ENCODE results near the gene TEX50. TPM values are rescaled to one million over a fixed set of nuclear protein-coding genes. Genes with fewer than 3 reads are reported as not detected.
"Not testable (repeated sequence)": the region's sequence is repeated elsewhere in the genome, so short reads cannot be mapped to it uniquely, and the experiment has no call there.

TEX50 gene
- not detected for polyA plus RNA-seq (2013)

GRCh38 chr1:173635116-173635515, at the start of gene TEX50:
Gene TEX50, plus strand, starts transcription at chr1:173635338. Its CDS starts 184 bp downstream, at chr1:173635522.
- Histone ChIP-seq H3K36me3 (ENCODE audit: control insufficient read depth in 4 of 4, insufficient read depth in 4 of 4, low read length in 3 of 4) (no peaks in the 10 kb centered on the region), H3K4me3 (ENCODE audit: control insufficient read depth in 1 of 7, extremely low read depth in 1 of 7, insufficient read depth in 4 of 7, low read depth in 2 of 7, low read length in 6 of 7) (no peak within 1 kb of the TSS), H3K9me3 (ENCODE audit: control extremely low read depth in 1 of 5, control insufficient read depth in 4 of 5, insufficient read depth in 2 of 5, low read depth in 1 of 5, low read length in 4 of 5) (peaks cover 0 to 6% (median 0%) of the 10 kb centered on the region in 5 experiments), H3K4me1 (ENCODE audit: control extremely low read depth in 1 of 4, control insufficient read depth in 4 of 4, insufficient read depth in 4 of 4, low read length in 3 of 4) (no peaks in the 10 kb centered on the region), H3K27me3 (replicated peaks in 2 of 5; ENCODE audit: control insufficient read depth in 4 of 5, insufficient read depth in 5 of 5, low read length in 4 of 5) (no peaks in the 10 kb centered on the region), H3K27ac (ENCODE audit: insufficient read depth in 1 of 2, low read depth in 1 of 2, low read length in 2 of 2, poor library complexity in 1 of 2, severe bottlenecking in 2 of 2) (no peak within 1 kb of the TSS)
- ChIA-PET CTCF (no interaction called here), POLR2A (no interaction called here)
- no peak for DNase-seq
- no CpG with 5 or more reads among the region's 1 CpG for WGBS (ENCODE audit: insufficient coverage)

GRCh38 chr1:173590557-173590956, 44.6 kb upstream of the TEX50 start:
- no peaks in the 10 kb centered on the region for H3K4me1 ChIP-seq (ENCODE audit: control extremely low read depth in 1 of 4, control insufficient read depth in 4 of 4, insufficient read depth in 4 of 4, low read length in 3 of 4)
- POLR2A ChIA-PET = no interaction called here
- no peak overlapping the region for H3K27ac ChIP-seq (ENCODE audit: insufficient read depth in 1 of 2, low read depth in 1 of 2, low read length in 2 of 2, poor library complexity in 1 of 2, severe bottlenecking in 2 of 2)
- WGBS (ENCODE audit: insufficient coverage) = no CpG with 5 or more reads among the region's 1 CpG
- CTCF ChIA-PET = interaction anchor here (1.2 kb wide), 1 partner anchor 10 kb away, joined by 4 read pairs; no protein-coding TSS in a partner anchor
- H3K9me3 ChIP-seq (ENCODE audit: control extremely low read depth in 1 of 5, control insufficient read depth in 4 of 5, insufficient read depth in 2 of 5, low read depth in 1 of 5, low read length in 4 of 5) = peaks cover 0 to 2% (median 0%) of the 10 kb centered on the region in 5 experiments
- H3K4me3 ChIP-seq (ENCODE audit: control insufficient read depth in 1 of 7, extremely low read depth in 1 of 7, insufficient read depth in 4 of 7, low read depth in 2 of 7, low read length in 6 of 7) = no peak overlapping the region
- DNase-seq = peak in 1 of 3 donors; percentile 3
- H3K36me3 ChIP-seq (ENCODE audit: control insufficient read depth in 4 of 4, insufficient read depth in 4 of 4, low read length in 3 of 4) = no peaks in the 10 kb centered on the region
- H3K27me3 ChIP-seq (replicated peaks in 2 of 5; ENCODE audit: control insufficient read depth in 4 of 5, insufficient read depth in 5 of 5, low read length in 4 of 5) = no peaks in the 10 kb centered on the region

GRCh38 chr1:173591138-173591537, 44.0 kb upstream of the TEX50 start:
- CTCF ChIA-PET = interaction anchor here (1.2 kb wide), 1 partner anchor 10 kb away, joined by 4 read pairs; no protein-coding TSS in a partner anchor
- H3K27ac ChIP-seq (ENCODE audit: insufficient read depth in 1 of 2, low read depth in 1 of 2, low read length in 2 of 2, poor library complexity in 1 of 2, severe bottlenecking in 2 of 2); DNase-seq; H3K27me3 ChIP-seq (replicated peaks in 2 of 5; ENCODE audit: control insufficient read depth in 4 of 5, insufficient read depth in 5 of 5, low read length in 4 of 5); H3K4me1 ChIP-seq (ENCODE audit: control extremely low read depth in 1 of 4, control insufficient read depth in 4 of 4, insufficient read depth in 4 of 4, low read length in 3 of 4); POLR2A ChIA-PET; H3K9me3 ChIP-seq (ENCODE audit: control extremely low read depth in 1 of 5, control insufficient read depth in 4 of 5, insufficient read depth in 2 of 5, low read depth in 1 of 5, low read length in 4 of 5); H3K4me3 ChIP-seq (ENCODE audit: control insufficient read depth in 1 of 7, extremely low read depth in 1 of 7, insufficient read depth in 4 of 7, low read depth in 2 of 7, low read length in 6 of 7); H3K36me3 ChIP-seq (ENCODE audit: control insufficient read depth in 4 of 4, insufficient read depth in 4 of 4, low read length in 3 of 4): not testable (repeated sequence)
- 100% methylated on average over 1 of the region's 5 CpGs for WGBS (ENCODE audit: insufficient coverage)

- Histone ChIP-seq H3K9me3 (ENCODE audit: control extremely low read depth in 1 of 5, control insufficient read depth in 4 of 5, insufficient read depth in 2 of 5, low read depth in 1 of 5, low read length in 4 of 5) (peaks cover 0 to 6% (median 0%) of the 10 kb centered on the region in 5 experiments), H3K36me3 (ENCODE audit: control insufficient read depth in 4 of 4, insufficient read depth in 4 of 4, low read length in 3 of 4) (no peaks in the 10 kb centered on the region), H3K27ac (ENCODE audit: insufficient read depth in 1 of 2, low read depth in 1 of 2, low read length in 2 of 2, poor library complexity in 1 of 2, severe bottlenecking in 2 of 2) (no peak overlapping the region), H3K4me3 (ENCODE audit: control insufficient read depth in 1 of 7, extremely low read depth in 1 of 7, insufficient read depth in 4 of 7, low read depth in 2 of 7, low read length in 6 of 7) (no peak overlapping the region), H3K4me1 (ENCODE audit: control extremely low read depth in 1 of 4, control insufficient read depth in 4 of 4, insufficient read depth in 4 of 4, low read length in 3 of 4) (no peaks in the 10 kb centered on the region), H3K27me3 (replicated peaks in 2 of 5; ENCODE audit: control insufficient read depth in 4 of 5, insufficient read depth in 5 of 5, low read length in 4 of 5) (no peaks in the 10 kb centered on the region)
- no peak for DNase-seq
- ChIA-PET CTCF (no interaction called here), POLR2A (no interaction called here)
- WGBS (ENCODE audit: insufficient coverage) = no CpG with 5 or more reads among the region's 3 CpGs
These were observed 38.9 kb upstream of the TEX50 start for GRCh38 chr1:173596097-173596825.

GRCh38 chr1:173601588-173601987, 33.5 kb upstream of the TEX50 start:
- CTCF ChIA-PET = no interaction called here
- no peaks in the 10 kb centered on the region for H3K36me3 ChIP-seq (ENCODE audit: control insufficient read depth in 4 of 4, insufficient read depth in 4 of 4, low read length in 3 of 4)
- WGBS (ENCODE audit: insufficient coverage) = no CpG with 5 or more reads among the region's 2 CpGs
- no peak overlapping the region for H3K27ac ChIP-seq (ENCODE audit: insufficient read depth in 1 of 2, low read depth in 1 of 2, low read length in 2 of 2, poor library complexity in 1 of 2, severe bottlenecking in 2 of 2)
- POLR2A ChIA-PET = no interaction called here
- no peaks in the 10 kb centered on the region for H3K9me3 ChIP-seq (ENCODE audit: control extremely low read depth in 1 of 5, control insufficient read depth in 4 of 5, insufficient read depth in 2 of 5, low read depth in 1 of 5, low read length in 4 of 5)
- peaks cover 0 to 13% (median under 1%) of the 10 kb centered on the region in 4 experiments for H3K4me1 ChIP-seq (ENCODE audit: control extremely low read depth in 1 of 4, control insufficient read depth in 4 of 4, insufficient read depth in 4 of 4, low read length in 3 of 4)
- no peaks in the 10 kb centered on the region for H3K27me3 ChIP-seq (replicated peaks in 2 of 5; ENCODE audit: control insufficient read depth in 4 of 5, insufficient read depth in 5 of 5, low read length in 4 of 5)
- no peak for DNase-seq
- no peak overlapping the region for H3K4me3 ChIP-seq (ENCODE audit: control insufficient read depth in 1 of 7, extremely low read depth in 1 of 7, insufficient read depth in 4 of 7, low read depth in 2 of 7, low read length in 6 of 7)

GRCh38 chr1:173603056-173603591, 32.0 kb upstream of the TEX50 start, which contains the start of gene SLC9C2:
Gene SLC9C2, minus strand, starts transcription at chr1:173603072. Its CDS starts 1,296 bp downstream, at chr1:173601776.
- CTCF ChIA-PET = no interaction called here
- peak in 2 of 3 donors; percentile 18 to 26 for DNase-seq
- H3K9me3 ChIP-seq (ENCODE audit: control extremely low read depth in 1 of 5, control insufficient read depth in 4 of 5, insufficient read depth in 2 of 5, low read depth in 1 of 5, low read length in 4 of 5) = no peaks in the 10 kb centered on the region
- H3K36me3 ChIP-seq (ENCODE audit: control insufficient read depth in 4 of 4, insufficient read depth in 4 of 4, low read length in 3 of 4) = no peaks in the 10 kb centered on the region
- peaks cover 0 to 13% (median under 1%) of the 10 kb centered on the region in 4 experiments for H3K4me1 ChIP-seq (ENCODE audit: control extremely low read depth in 1 of 4, control insufficient read depth in 4 of 4, insufficient read depth in 4 of 4, low read length in 3 of 4)
- WGBS (ENCODE audit: insufficient coverage) = 42% methylated on average over 3 of the region's 5 CpGs
- peak within 1 kb of the TSS in 1 of 2 experiments; percentile 30 for H3K27ac ChIP-seq (ENCODE audit: insufficient read depth in 1 of 2, low read depth in 1 of 2, low read length in 2 of 2, poor library complexity in 1 of 2, severe bottlenecking in 2 of 2)
- POLR2A ChIA-PET = no interaction called here
- no peaks in the 10 kb centered on the region for H3K27me3 ChIP-seq (replicated peaks in 2 of 5; ENCODE audit: control insufficient read depth in 4 of 5, insufficient read depth in 5 of 5, low read length in 4 of 5)
- peak within 1 kb of the TSS in 2 of 7 experiments; percentile 6 to 25 for H3K4me3 ChIP-seq (ENCODE audit: control insufficient read depth in 1 of 7, extremely low read depth in 1 of 7, insufficient read depth in 4 of 7, low read depth in 2 of 7, low read length in 6 of 7)

- POLR2A ChIA-PET = no interaction called here
- 97% methylated on average over 2 of the region's 4 CpGs for WGBS (ENCODE audit: insufficient coverage)
- Histone ChIP-seq H3K9me3 (ENCODE audit: control extremely low read depth in 1 of 5, control insufficient read depth in 4 of 5, insufficient read depth in 2 of 5, low read depth in 1 of 5, low read length in 4 of 5) (no peaks in the 10 kb centered on the region), H3K4me1 (ENCODE audit: control extremely low read depth in 1 of 4, control insufficient read depth in 4 of 4, insufficient read depth in 4 of 4, low read length in 3 of 4) (peaks cover 0 to 9% (median 0%) of the 10 kb centered on the region in 4 experiments), H3K27me3 (replicated peaks in 2 of 5; ENCODE audit: control insufficient read depth in 4 of 5, insufficient read depth in 5 of 5, low read length in 4 of 5) (no peaks in the 10 kb centered on the region), H3K4me3 (ENCODE audit: control insufficient read depth in 1 of 7, extremely low read depth in 1 of 7, insufficient read depth in 4 of 7, low read depth in 2 of 7, low read length in 6 of 7) (no peak overlapping the region), H3K27ac (ENCODE audit: insufficient read depth in 1 of 2, low read depth in 1 of 2, low read length in 2 of 2, poor library complexity in 1 of 2, severe bottlenecking in 2 of 2) (no peak overlapping the region), H3K36me3 (ENCODE audit: control insufficient read depth in 4 of 4, insufficient read depth in 4 of 4, low read length in 3 of 4) (no peaks in the 10 kb centered on the region)
- no peak for DNase-seq
- CTCF ChIA-PET = no interaction called here
These were observed 26.5 kb upstream of the TEX50 start for GRCh38 chr1:173608503-173609216.
